Measurements from ENCODE around the gene PGAP6. TPM values are rescaled to one million over a fixed set of nuclear protein-coding genes. Genes with fewer than 3 reads are reported as not detected.

The PGAP6 gene
- total RNA-seq, 2 donors from 2014 or later = 39.7 to 106 TPM

- no peaks in the 10 kb centered on the region for H3K4me1 Mint-ChIP-seq
- no peak overlapping the region for H3K27ac Mint-ChIP-seq
- no peak for ATAC-seq
- no peak overlapping the region for H3K4me3 Mint-ChIP-seq
- no peaks in the 10 kb centered on the region for H3K27me3 Mint-ChIP-seq
- no peak for DNase-seq
- no peaks in the 10 kb centered on the region for H3K9me3 ChIP-seq (ENCODE audit: control insufficient read depth, low read length, poor library complexity, severe bottlenecking)
- no peaks in the 10 kb centered on the region for H3K36me3 Mint-ChIP-seq (ENCODE audit: low read depth)
These were observed 29.9 kb upstream of the PGAP6 start for GRCh38 chr16:411576-412265.

DNA sequence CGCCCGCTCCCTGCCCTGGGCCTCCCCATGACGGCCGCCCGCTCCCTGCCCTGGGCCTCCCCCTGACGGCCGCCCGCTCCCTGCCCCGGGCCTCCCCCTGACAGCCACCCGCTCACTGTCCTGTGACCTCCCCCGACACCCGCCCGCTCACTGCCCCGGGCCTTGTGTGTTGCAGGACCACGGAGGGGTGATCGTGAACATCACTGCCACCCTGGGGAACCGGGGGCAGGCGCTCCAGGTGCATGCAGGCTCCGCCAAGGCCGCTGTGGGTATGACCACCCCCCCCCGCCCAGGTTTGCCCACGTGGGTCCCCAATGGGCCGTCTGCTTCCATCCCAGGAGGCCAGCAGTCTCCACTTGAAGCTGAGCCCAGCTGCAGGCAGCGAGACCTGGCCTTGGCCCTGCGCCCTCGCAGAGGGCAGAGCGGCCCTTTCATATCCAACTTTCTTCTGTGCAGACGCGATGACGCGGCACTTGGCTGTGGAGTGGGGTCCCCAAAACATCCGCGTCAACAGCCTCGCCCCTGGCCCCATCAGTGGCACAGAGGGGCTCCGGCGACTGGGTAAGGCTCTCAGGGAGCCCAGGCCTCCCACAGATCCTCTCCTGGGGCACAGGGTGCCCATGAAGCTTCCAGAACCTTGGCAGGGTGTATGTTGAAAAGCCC lies 28.9 kb upstream of the PGAP6 start:
- no peak overlapping the region for H3K27ac Mint-ChIP-seq
- no peaks in the 10 kb centered on the region for H3K36me3 Mint-ChIP-seq (ENCODE audit: low read depth)
- no peaks in the 10 kb centered on the region for H3K27me3 Mint-ChIP-seq

DNA sequence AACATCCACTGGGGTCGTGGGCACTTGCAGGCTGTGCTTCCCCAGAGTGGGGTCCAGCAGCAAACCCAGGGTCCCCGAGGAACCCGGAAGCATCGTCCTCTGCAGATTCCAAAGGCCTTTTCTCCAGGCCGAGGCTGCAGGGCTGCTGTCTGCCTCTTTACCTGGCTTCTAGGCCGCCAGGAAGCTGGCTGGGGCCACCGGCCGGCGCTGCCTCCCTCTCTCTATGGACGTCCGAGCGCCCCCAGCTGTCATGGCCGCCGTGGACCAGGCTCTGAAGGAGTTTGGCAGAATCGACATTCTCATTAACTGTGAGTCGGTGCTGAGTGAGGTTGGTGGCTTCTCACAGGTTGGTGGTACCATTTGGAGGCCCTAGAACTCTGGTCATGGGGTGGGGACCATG lies 25.5 kb upstream of the PGAP6 start:
- Mint-ChIP-seq H3K36me3 (ENCODE audit: low read depth) (no peaks in the 10 kb centered on the region), H3K27ac (no peak overlapping the region), H3K4me1 (no peaks in the 10 kb centered on the region), H3K27me3 (no peaks in the 10 kb centered on the region), H3K4me3 (no peak overlapping the region)
- no peak for DNase-seq
- ATAC-seq = no peak
- H3K9me3 ChIP-seq (ENCODE audit: control insufficient read depth, low read length, poor library complexity, severe bottlenecking) = no peaks in the 10 kb centered on the region

More for the DNA sequence above, 28.9 kb upstream of the PGAP6 start:
- Mint-ChIP-seq H3K4me1 (no peaks in the 10 kb centered on the region), H3K4me3 (no peak overlapping the region)
- ATAC-seq = no peak
- no peak for DNase-seq
- no peaks in the 10 kb centered on the region for H3K9me3 ChIP-seq (ENCODE audit: control insufficient read depth, low read length, poor library complexity, severe bottlenecking)

DNA sequence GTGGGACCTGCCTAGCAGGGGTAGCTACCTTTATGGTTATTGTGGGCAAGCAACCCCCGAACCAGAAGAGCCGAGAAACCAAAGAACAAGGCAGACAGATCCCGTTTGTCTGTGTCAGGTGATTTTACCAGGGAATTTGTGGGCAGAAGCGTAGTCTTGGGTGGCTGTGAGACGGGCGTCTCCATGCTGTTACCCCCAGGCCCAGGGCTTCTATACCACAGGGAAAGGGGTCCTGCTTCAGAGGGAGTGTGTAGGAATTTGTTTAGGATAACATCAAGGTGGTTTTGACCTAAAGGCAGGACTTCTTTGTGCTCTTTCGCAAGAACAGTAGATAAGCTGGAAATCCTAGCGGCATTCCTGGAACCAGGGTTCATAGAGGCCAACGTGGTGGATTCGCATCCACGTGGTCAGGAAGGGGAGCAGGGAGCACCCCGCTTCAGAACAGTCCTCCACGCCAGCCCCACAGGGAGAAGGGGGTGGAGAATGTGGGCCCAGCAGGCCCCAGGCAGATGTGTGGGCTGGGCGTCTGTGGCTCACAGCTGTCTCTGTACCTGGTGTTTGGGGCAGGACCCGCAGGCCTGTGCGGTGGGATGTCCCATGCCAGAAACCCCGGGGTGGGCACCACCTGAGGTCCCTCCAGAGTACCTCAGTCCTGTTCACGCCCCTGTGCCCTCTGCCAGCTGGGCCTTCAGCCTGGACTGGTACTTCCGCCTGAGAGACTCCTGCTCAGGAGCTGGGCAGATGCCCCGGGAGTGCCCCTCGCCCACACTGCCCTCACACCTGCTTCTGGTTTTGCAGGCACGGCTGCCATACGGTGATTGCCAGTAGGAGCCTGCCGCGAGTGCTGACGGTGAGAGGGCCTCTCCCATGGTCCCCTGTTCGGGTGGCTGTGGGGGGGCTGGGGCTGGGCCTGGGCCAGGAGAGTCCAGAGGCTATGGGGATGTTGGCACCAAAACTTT lies 24.0 kb upstream of the PGAP6 start:
- H3K27me3 Mint-ChIP-seq = no peaks in the 10 kb centered on the region
- no peaks in the 10 kb centered on the region for H3K36me3 Mint-ChIP-seq (ENCODE audit: low read depth)
- H3K4me1 Mint-ChIP-seq = no peaks in the 10 kb centered on the region
- no peak overlapping the region for H3K27ac Mint-ChIP-seq
- DNase-seq (no peak), ATAC-seq (no peak)
- H3K9me3 ChIP-seq (ENCODE audit: control insufficient read depth, low read length, poor library complexity, severe bottlenecking) = no peaks in the 10 kb centered on the region
- no peak overlapping the region for H3K4me3 Mint-ChIP-seq

- no peaks in the 10 kb centered on the region for H3K9me3 ChIP-seq (ENCODE audit: control insufficient read depth, low read length, poor library complexity, severe bottlenecking)
- no peaks in the 10 kb centered on the region for H3K36me3 Mint-ChIP-seq (ENCODE audit: low read depth)
- ATAC-seq (no peak), DNase-seq (no peak)
- H3K4me1 Mint-ChIP-seq = peaks cover 4% of the 10 kb centered on the region
- H3K27me3 Mint-ChIP-seq = no peaks in the 10 kb centered on the region
- no peak overlapping the region for H3K27ac Mint-ChIP-seq
- H3K4me3 Mint-ChIP-seq = no peak overlapping the region
These were observed 23.3 kb upstream of the PGAP6 start for GRCh38 chr16:404971-405486.

GRCh38 chr16:401468-402348 lies 19.9 kb upstream of the PGAP6 start, which contains the start of gene DECR2:
Gene DECR2, plus strand, starts transcription at chr16:401885. Its CDS starts 79 bp downstream, at chr16:401964.
- Mint-ChIP-seq H3K27me3 (no peaks in the 10 kb centered on the region), H3K4me1 (peaks cover 5% of the 10 kb centered on the region), H3K36me3 (ENCODE audit: low read depth) (no peaks in the 10 kb centered on the region), H3K27ac (peak within 1 kb of the TSS; percentile 92), H3K4me3 (peak within 1 kb of the TSS; percentile 91)
- no peaks in the 10 kb centered on the region for H3K9me3 ChIP-seq (ENCODE audit: control insufficient read depth, low read length, poor library complexity, severe bottlenecking)
- ATAC-seq (peak; percentile 86), DNase-seq (peak; percentile 96 to 100 (median 98))

GRCh38 chr16:400061-400591 lies 18.3 kb upstream of the PGAP6 start:
- H3K4me1 Mint-ChIP-seq = peaks cover 11% of the 10 kb centered on the region
- H3K9me3 ChIP-seq (ENCODE audit: control insufficient read depth, low read length, poor library complexity, severe bottlenecking) = no peaks in the 10 kb centered on the region
- H3K27ac Mint-ChIP-seq = peak overlapping the region; percentile 92
- H3K4me3 Mint-ChIP-seq = peak overlapping the region; percentile 91
- ATAC-seq (no peak), DNase-seq (no peak)
- H3K27me3 Mint-ChIP-seq = no peaks in the 10 kb centered on the region
- no peaks in the 10 kb centered on the region for H3K36me3 Mint-ChIP-seq (ENCODE audit: low read depth)

GRCh38 chr16:399340-400019 lies 17.7 kb upstream of the PGAP6 start:
- no peak for ATAC-seq
- Mint-ChIP-seq H3K27me3 (no peaks in the 10 kb centered on the region), H3K27ac (peak overlapping the region; percentile 24), H3K4me3 (peak overlapping the region; percentile 3), H3K4me1 (peaks cover 11% of the 10 kb centered on the region), H3K36me3 (ENCODE audit: low read depth) (no peaks in the 10 kb centered on the region)
- H3K9me3 ChIP-seq (ENCODE audit: control insufficient read depth, low read length, poor library complexity, severe bottlenecking) = no peaks in the 10 kb centered on the region
- DNase-seq = no peak

GRCh38 chr16:398561-399339 lies 17.0 kb upstream of the PGAP6 start:
- DNase-seq = no peak
- Mint-ChIP-seq H3K4me3 (peak overlapping the region; percentile 77), H3K4me1 (peaks cover 11% of the 10 kb centered on the region), H3K27me3 (no peaks in the 10 kb centered on the region), H3K36me3 (ENCODE audit: low read depth) (no peaks in the 10 kb centered on the region), H3K27ac (peak overlapping the region; percentile 43)
- H3K9me3 ChIP-seq (ENCODE audit: control insufficient read depth, low read length, poor library complexity, severe bottlenecking) = no peaks in the 10 kb centered on the region
- no peak for ATAC-seq

DNA sequence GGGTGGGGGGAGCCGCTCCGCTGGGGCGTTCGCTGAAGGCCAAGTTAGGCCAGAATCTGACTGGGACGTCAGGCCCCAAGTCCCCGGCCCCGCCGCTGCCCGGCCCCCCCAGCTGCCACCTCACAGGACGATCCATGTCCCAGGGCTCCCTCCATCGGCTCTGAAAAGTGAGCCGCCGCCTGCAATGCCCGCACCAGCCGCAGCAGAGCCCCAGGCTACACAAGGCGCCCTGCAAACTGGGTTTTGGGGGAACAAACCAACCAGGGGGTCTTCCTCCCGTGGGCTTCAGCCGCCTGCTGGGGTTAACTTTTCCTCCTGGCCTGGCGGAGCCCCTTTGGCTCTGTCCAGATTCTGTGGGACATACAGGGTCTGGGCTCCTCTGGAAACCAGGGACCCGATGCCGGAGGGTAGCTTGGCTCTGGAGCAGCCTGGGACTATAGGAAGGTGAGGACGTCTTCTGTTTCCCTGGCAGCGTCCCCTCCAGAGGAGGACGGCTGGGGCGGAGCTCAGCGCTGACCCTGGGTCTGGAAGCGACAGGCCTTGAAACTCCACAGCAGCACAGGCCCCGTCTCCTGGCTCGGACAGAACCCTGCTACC lies 16.1 kb upstream of the PGAP6 start:
- DNase-seq (peak in 1 of 3 donors; percentile 43), ATAC-seq (no peak)
- H3K36me3 Mint-ChIP-seq (ENCODE audit: low read depth) = no peaks in the 10 kb centered on the region
- peak overlapping the region; percentile 43 for H3K27ac Mint-ChIP-seq
- peak overlapping the region; percentile 77 for H3K4me3 Mint-ChIP-seq
- peaks cover 11% of the 10 kb centered on the region for H3K4me1 Mint-ChIP-seq
- H3K27me3 Mint-ChIP-seq = no peaks in the 10 kb centered on the region
- H3K9me3 ChIP-seq (ENCODE audit: control insufficient read depth, low read length, poor library complexity, severe bottlenecking) = no peaks in the 10 kb centered on the region

GRCh38 chr16:397135-397661 lies 15.4 kb upstream of the PGAP6 start, which contains the start of gene NME4:
Gene NME4, plus strand, starts transcription at chr16:397199. Its CDS starts 24 bp downstream, at chr16:397223.
- Mint-ChIP-seq H3K27ac (peak within 1 kb of the TSS; percentile 43), H3K4me3 (peak within 1 kb of the TSS; percentile 90), H3K27me3 (no peaks in the 10 kb centered on the region), H3K4me1 (peaks cover 11% of the 10 kb centered on the region), H3K36me3 (ENCODE audit: low read depth) (no peaks in the 10 kb centered on the region)
- ATAC-seq = no peak
- no peaks in the 10 kb centered on the region for H3K9me3 ChIP-seq (ENCODE audit: control insufficient read depth, low read length, poor library complexity, severe bottlenecking)
- DNase-seq = no peak
